Spleen (tissue), 11 donors: Measurements from ENCODE around the gene CXXC5. TPM values are rescaled to one million over a fixed set of nuclear protein-coding genes. Genes with fewer than 3 reads are reported as not detected.
A peak's percentile ranks its signal among the peaks of the same experiment; 100 is the strongest.
"Not testable (repeated sequence)": the region's sequence is repeated elsewhere in the genome, so short reads cannot be mapped to it uniquely, and the experiment has no call there.

Experiments
- DNase-seq: peaks from one replicate; pipeline ENCODE4 v3.0.0-alpha.2; 2020
- H3K27ac ChIP-seq, 8 donors: fragments of 200-600 bp; sonication (generic) in 7 of 8; 1 replicate in 4 of 8; 2 replicates in 4 of 8; pipeline versions ENCODE4 v1.5.0 to v1.8.0; 2016 to 2021; ENCODE audit warnings: inconsistent platforms in 4 of 8, mild to moderate bottlenecking in 4 of 8, moderate library complexity in 1 of 8
- H3K27me3 ChIP-seq, 7 donors: fragments of 200-600 bp; sonication (generic) in 6 of 7; replicated peaks in 1 of 7; 1 replicate in 4 of 7; 2 replicates in 3 of 7; pipeline versions ENCODE4 v1.5.0 to v1.8.0; 2016 to 2021; ENCODE audit warnings: inconsistent platforms in 3 of 7, mild to moderate bottlenecking in 1 of 7
- H3K36me3 ChIP-seq, 6 donors: fragments of 200-600 bp; sonication (generic) in 5 of 6; 1 replicate in 4 of 6; 2 replicates in 2 of 6; pipeline versions ENCODE4 v1.5.0 to v1.8.0; 2016 to 2021; ENCODE audit warnings: inconsistent platforms in 2 of 6
- H3K4me1 ChIP-seq, 6 donors: fragments of 200-600 bp; sonication (generic) in 5 of 6; 1 replicate in 3 of 6; 2 replicates in 3 of 6; pipeline versions ENCODE4 v1.5.0 to v1.8.0; 2016 to 2021; ENCODE audit warnings: inconsistent platforms in 3 of 6
- H3K4me3 ChIP-seq, 8 donors: fragments of 200-600 bp; sonication (generic) in 7 of 8; 1 replicate in 4 of 8; 2 replicates in 4 of 8; pipeline versions ENCODE4 v1.5.0 to v1.8.0; 2016 to 2021; ENCODE audit warnings: inconsistent platforms in 4 of 8, mild to moderate bottlenecking in 4 of 8, moderate library complexity in 2 of 8
- H3K9me3 ChIP-seq, 8 donors: fragments of 200-600 bp; sonication (generic) in 7 of 8; 1 replicate in 4 of 8; 2 replicates in 4 of 8; pipeline versions ENCODE4 v1.5.0 to v1.8.0; 2016 to 2021; ENCODE audit warnings: inconsistent platforms in 4 of 8
- CTCF ChIP-seq, 11 experiments: fragments of 200-600 bp in 7 of 11; fragments of 450-650 bp in 4 of 11; sonication (generic) in 4 of 11; IDR thresholded peaks in 8 of 11; conservative IDR thresholded peaks in 3 of 11; 1 replicate in 7 of 11; 2 replicates in 4 of 11; pipeline versions ENCODE4 v1.4.0 to v1.8.0; 2016 to 2021; ENCODE audit warnings: antibody characterized with exemption in 11 of 11, inconsistent platforms in 4 of 11, mild to moderate bottlenecking in 1 of 11
- POLR2A ChIP-seq, 3 donors: fragments of 450-650 bp; IDR thresholded peaks; one replicate each; pipeline ENCODE4 v1.5.1; 2017; ENCODE audit warnings: antibody characterized with exemption in 3 of 3, mild to moderate bottlenecking in 1 of 3
- POLR2AphosphoS5 ChIP-seq, 3 donors: sonication (generic); formaldehyde crosslinking; IDR thresholded peaks; one replicate each; pipeline ENCODE4 v1.5.1; 2017; ENCODE audit warnings: antibody characterized with exemption in 3 of 3
- WGBS, 5 donors: extraction: QIAGEN DNeasy Blood & Tissue Kit in 3 of 5; methylation state at CpG; one replicate each; pipeline versions ENCODE4 v1.1.5 to v1.1.7; 2013 to 2018; 5-methylcytosine and 5-hydroxymethylcytosine counted together
- intact Hi-C: fragments of 100-400 bp; cut with DNase I; formaldehyde crosslinking; loops from one replicate; pipeline ENCODE4 v1.15.0; 2023; ENCODE audit warnings: low total_unique reads
- polyA plus RNA-seq, 3 donors: library from polyadenylated mRNA; stranded (reverse); fragments of 200-250 nt; gene quantifications; one replicate each; pipeline ENCODE4 v1.2.1, GENCODE V29; 2013
- total RNA-seq, 7 donors: library from RNA; depleted of rRNA in 3 of 7; stranded (reverse); fragments of >200 nt in 3 of 7; fragmentation: NEBNext Ultra II Directional in 4 of 7; extraction: Animal tissue kit (Norgen Biotek cat#: 25700) in 4 of 7; gene quantifications; one replicate each; pipeline versions ENCODE4 v1.1.0 to v1.2.1, GENCODE V29; 2016 to 2021
- donor health status: healthy with polysubstance abuse.
- donor health status: DM: no; HTN: no; CAD: no; lungs with moderate emphysema.
- donor health status: DM: no; HTN: no; CAD: no.
- donor health status: Bipolar disorder and iron deficiency.
- donor health status: healthy.
- donor health status: DM: no; HTN: no; CAD: no.
- donor health status: DM: yes; HTN: yes; CAD: no.

CXXC5 gene
- total and polyA plus RNA-seq, 10 donors, result 46.4 to 69.5 (median 62.0) TPM

- Histone ChIP-seq H3K36me3 (no peaks in the 10 kb centered on the region), H3K27ac (no peak overlapping the region), H3K9me3 (peaks cover 0 to 6% (median under 1%) of the 10 kb centered on the region in 8 donors), H3K27me3 (no peaks in the 10 kb centered on the region), H3K4me1 (peaks cover 0 to 18% (median 8%) of the 10 kb centered on the region in 6 donors), H3K4me3 (no peak overlapping the region)
- intact Hi-C loops, result no loop called here
- TF ChIP-seq POLR2A (IDR thresholded peaks at IDR 0.05) (no peak), CTCF (IDR thresholded peaks at IDR 0.05 in 8 of 11, conservative IDR thresholded peaks at IDR 0.05 in 3 of 11) (no peak)
- DNase-seq, result no peak
- 94 to 97% (median 95%) methylated on average over 4 of the region's 4 CpGs for WGBS, 5 donors
Measured at GRCh38 chr5:139723986-139724587, 75.9 kb downstream of the CXXC5 start.

GRCh38 chr5:139725073-139725830 is 77.1 kb downstream of the CXXC5 start:
- H3K9me3 ChIP-seq, result no peaks in the 10 kb centered on the region
- 59 to 80% (median 65%) methylated on average over 9 to 13 of the region's 13 CpGs for WGBS, 5 donors
- TF ChIP-seq CTCF (IDR thresholded peaks at IDR 0.05 in 8 of 11, conservative IDR thresholded peaks at IDR 0.05 in 3 of 11) (no peak), POLR2A (IDR thresholded peaks at IDR 0.05) (no peak), POLR2AphosphoS5 (IDR thresholded peaks at IDR 0.05) (peak; percentile 57 to 77 (median 66))
- DNase-seq, result peak; percentile 83
- H3K36me3 ChIP-seq, result no peaks in the 10 kb centered on the region
- no peak overlapping the region for H3K4me3 ChIP-seq
- no peaks in the 10 kb centered on the region for H3K27me3 ChIP-seq
- H3K4me1 ChIP-seq, result peaks cover 0 to 18% (median 8%) of the 10 kb centered on the region in 6 donors
- peak overlapping the region in 1 of 8 donors; percentile 20 for H3K27ac ChIP-seq
- intact Hi-C loops, result no loop called here

GRCh38 chr5:139726248-139726647 is 78.1 kb downstream of the CXXC5 start:
- Histone ChIP-seq H3K9me3 (no peaks in the 10 kb centered on the region), H3K27ac (no peak overlapping the region), H3K4me3 (no peak overlapping the region), H3K27me3 (no peaks in the 10 kb centered on the region), H3K4me1 (peaks cover 0 to 18% (median 8%) of the 10 kb centered on the region in 6 donors), H3K36me3 (no peaks in the 10 kb centered on the region)
- no peak for TF ChIP-seq CTCF (IDR thresholded peaks at IDR 0.05 in 8 of 11, conservative IDR thresholded peaks at IDR 0.05 in 3 of 11)
- no peak for TF ChIP-seq POLR2AphosphoS5 (IDR thresholded peaks at IDR 0.05)
- TF ChIP-seq POLR2A (IDR thresholded peaks at IDR 0.05), result no peak
- DNase-seq, result no peak
- intact Hi-C loops, result no loop called here
- WGBS, 5 donors, result 89 to 99% (median 95%) methylated on average over 3 of the region's 3 CpGs

- H3K27me3 ChIP-seq, H3K36me3 ChIP-seq, H3K4me3 ChIP-seq, DNase-seq, H3K9me3 ChIP-seq, H3K27ac ChIP-seq, intact Hi-C loops: not testable (repeated sequence)
- peaks cover 0 to 18% (median 8%) of the 10 kb centered on the region in 6 donors for H3K4me1 ChIP-seq
- 80 to 88% (median 83%) methylated on average over 8 to 9 of the region's 9 CpGs for WGBS, 5 donors
Measured at GRCh38 chr5:139727615-139728014, 79.5 kb downstream of the CXXC5 start.
